Liver (tissue), 9 donors: ENCODE data around the gene DDX55. TPM values are rescaled to one million over a fixed set of nuclear protein-coding genes. Genes with fewer than 3 reads are reported as not detected.

Experiments
- DNase-seq: peaks from one replicate; pipeline ENCODE4 v3.0.0-alpha.2; 2017; ENCODE audit warnings: low spot score
- H3K27ac ChIP-seq, 2 donors: one replicate each; pipeline ENCODE4 v1.7.0; 2013; ENCODE audit warnings: inconsistent platforms in 2 of 2, low read length in 2 of 2, control low read depth in 1 of 2, low read depth in 1 of 2, mild to moderate bottlenecking in 1 of 2
- H3K27me3 ChIP-seq, 4 donors: one replicate each; pipeline versions ENCODE4 v1.6.1 to v1.7.0; 2013; ENCODE audit warnings: low read length in 3 of 4, inconsistent platforms in 1 of 4, mild to moderate bottlenecking in 1 of 4, moderate library complexity in 1 of 4; ENCODE audit not compliant: control insufficient read depth in 4 of 4, insufficient read depth in 4 of 4
- H3K36me3 ChIP-seq, 4 donors: one replicate each; pipeline versions ENCODE4 v1.6.1 to v1.7.0; 2013; ENCODE audit warnings: low read length in 3 of 4, mild to moderate bottlenecking in 3 of 4, low read depth in 1 of 4, moderate library complexity in 1 of 4; ENCODE audit not compliant: control insufficient read depth in 4 of 4, insufficient read depth in 3 of 4
- H3K4me1 ChIP-seq, 4 donors: one replicate each; pipeline versions ENCODE4 v1.6.1 to v1.7.0; 2013; ENCODE audit warnings: low read length in 3 of 4, mild to moderate bottlenecking in 3 of 4, moderate library complexity in 1 of 4; ENCODE audit not compliant: control insufficient read depth in 4 of 4, insufficient read depth in 4 of 4
- H3K4me3 ChIP-seq, 3 donors: one replicate each; pipeline versions ENCODE4 v1.6.1 to v1.7.0; 2013; ENCODE audit warnings: low read length in 3 of 3, control low read depth in 1 of 3, low read depth in 1 of 3, mild to moderate bottlenecking in 1 of 3
- H3K9ac ChIP-seq, 2 donors: one replicate each; pipeline ENCODE4 v1.7.0; 2013; ENCODE audit warnings: low read length in 2 of 2, mild to moderate bottlenecking in 2 of 2, moderate library complexity in 2 of 2, control low read depth in 1 of 2, low read depth in 1 of 2
- H3K9me3 ChIP-seq, 4 donors: one replicate each; pipeline versions ENCODE4 v1.6.1 to v1.7.0; 2013; ENCODE audit warnings: low read length in 3 of 4; ENCODE audit not compliant: control insufficient read depth in 4 of 4
- EGR1 ChIP-seq, 2 donors: IDR thresholded peaks; 2 replicates each; pipeline ENCODE4 v1.6.1; 2016 to 2018; ENCODE audit warnings: antibody characterized with exemption in 2 of 2, low read depth in 2 of 2
- FOXA1 ChIP-seq: IDR thresholded peaks from 2 replicates; pipeline ENCODE4 v1.6.1; 2016; ENCODE audit warnings: antibody characterized with exemption
- FOXA2 ChIP-seq: IDR thresholded peaks from 2 replicates; pipeline ENCODE4 v1.6.1; 2016; ENCODE audit warnings: antibody characterized with exemption
- GABPA ChIP-seq, 2 donors: IDR thresholded peaks in 1 of 2; conservative IDR thresholded peaks in 1 of 2; 2 replicates each; pipeline ENCODE4 v1.6.1; 2016; ENCODE audit warnings: antibody characterized with exemption in 2 of 2, mild to moderate bottlenecking in 1 of 2, moderate library complexity in 1 of 2
- HNF4A ChIP-seq, 2 donors: conservative IDR thresholded peaks; 2 replicates each; pipeline ENCODE4 v1.6.1; 2016; ENCODE audit warnings: antibody characterized with exemption in 2 of 2, mild to moderate bottlenecking in 2 of 2
- HNF4G ChIP-seq: IDR thresholded peaks from 2 replicates; pipeline ENCODE4 v1.6.1; 2016; ENCODE audit warnings: antibody characterized with exemption
- JUND ChIP-seq, 2 donors: IDR thresholded peaks; 2 replicates each; pipeline ENCODE4 v1.6.1; 2016; ENCODE audit warnings: antibody characterized with exemption in 2 of 2
- NR2F2 ChIP-seq: IDR thresholded peaks from 2 replicates; pipeline ENCODE4 v1.6.1; 2016; ENCODE audit warnings: antibody characterized with exemption
- RAD21 ChIP-seq, 2 donors: IDR thresholded peaks; 2 replicates each; pipeline ENCODE4 v1.6.1; 2016; ENCODE audit warnings: antibody characterized with exemption in 2 of 2, mild to moderate bottlenecking in 2 of 2
- RXRA ChIP-seq, 2 donors: IDR thresholded peaks; 2 replicates each; pipeline ENCODE4 v1.6.1; 2017 to 2018; ENCODE audit warnings: antibody characterized with exemption in 2 of 2, mild to moderate bottlenecking in 1 of 2
- SP1 ChIP-seq: IDR thresholded peaks from 2 replicates; pipeline ENCODE4 v1.6.1; 2018; ENCODE audit warnings: antibody characterized with exemption, mild to moderate bottlenecking
- TAF1 ChIP-seq: conservative IDR thresholded peaks from 2 replicates; pipeline ENCODE4 v1.6.1; 2016; ENCODE audit warnings: antibody characterized with exemption, mild to moderate bottlenecking
- YY1 ChIP-seq: IDR thresholded peaks from 2 replicates; pipeline ENCODE4 v1.6.1; 2016; ENCODE audit warnings: antibody characterized with exemption, mild to moderate bottlenecking
- WGBS: extraction: QIAGEN DNeasy Blood & Tissue Kit; methylation state at CpG from one replicate; pipeline ENCODE4 v1.1.7; 2013; 5-methylcytosine and 5-hydroxymethylcytosine counted together
- polyA plus RNA-seq, 2 donors: library from polyadenylated mRNA; stranded (reverse) in 1 of 2; unstranded in 1 of 2; fragments of 200-250 nt in 1 of 2; fragments of >200 nt in 1 of 2; fragmentation: Nextera tagmentation in 1 of 2; extraction: Ambion mirVana in 1 of 2; gene quantifications; one replicate each; pipeline versions ENCODE4 v1.2.1 to v1.2.3, GENCODE V29; 2013 to 2015
- total RNA-seq, 2 donors: library from RNA; depleted of rRNA; stranded (reverse); fragments of >200 nt; gene quantifications; one replicate each; pipeline ENCODE4 v1.2.3, GENCODE V29; 2014
- TF ChIP-seq, protein P1 (sequence below): IDR thresholded peaks from 2 replicates; pipeline ENCODE4 v1.6.1; 2016; ENCODE audit warnings: antibody characterized with exemption
- TF ChIP-seq, protein P2 (sequence below): IDR thresholded peaks from 2 replicates; pipeline ENCODE4 v1.6.1; 2016; ENCODE audit warnings: antibody characterized with exemption
- TF ChIP-seq, protein P3 (sequence below): fragments of 150-350 bp; IDR thresholded peaks from 2 replicates; pipeline ENCODE4 v1.5.1; 2017; ENCODE audit warnings: improper control_type of control experiment, low read depth, low read length; ENCODE audit not compliant: missing input control
- TF ChIP-seq, protein P4 (sequence below): IDR thresholded peaks from 2 replicates; pipeline ENCODE4 v1.6.1; 2016; ENCODE audit warnings: antibody characterized with exemption
- TF ChIP-seq, protein P5 (sequence below): IDR thresholded peaks from 2 replicates; pipeline ENCODE4 v1.6.1; 2016; ENCODE audit warnings: antibody characterized with exemption, mild to moderate bottlenecking
- donor health status: healthy.
- donor health status: healthy.
- donor health status: healthy.
- donor health status: healthy.
- donor health status: healthy.

Gene DDX55
- total and polyA plus RNA-seq, 4 donors: 6.9 to 13.4 (median 9.6) TPM

DNA sequence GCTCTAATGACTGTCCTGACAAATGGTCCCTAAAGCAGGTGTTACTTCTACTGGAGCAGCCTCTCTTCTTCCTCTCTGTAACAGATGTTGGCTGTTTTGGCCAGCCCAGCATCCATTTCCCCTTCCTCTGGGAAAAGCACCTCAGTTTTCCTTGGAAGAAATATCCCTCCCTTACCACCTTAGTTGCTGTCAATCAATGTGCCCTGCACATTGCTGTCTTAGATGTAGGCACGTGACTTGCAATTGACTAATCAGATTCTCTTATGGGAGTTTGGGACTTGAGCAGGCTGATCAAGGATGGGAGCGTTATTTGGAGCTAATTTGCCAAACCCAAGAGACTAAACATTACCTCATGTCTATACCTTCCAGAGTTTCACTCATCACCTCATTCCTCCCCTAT is 29.5 kb upstream of the DDX55 start:
- H3K9me3 ChIP-seq: no peaks in the 10 kb centered on the region
- no peaks in the 10 kb centered on the region for H3K36me3 ChIP-seq
- no peak overlapping the region for H3K4me3 ChIP-seq
- H3K27ac ChIP-seq: no peak overlapping the region
- H3K4me1 ChIP-seq: no peaks in the 10 kb centered on the region
- no peak for DNase-seq
- 47% methylated on average over 2 of the region's 2 CpGs for WGBS
- H3K27me3 ChIP-seq: no peaks in the 10 kb centered on the region
- H3K9ac ChIP-seq: no peak overlapping the region
- TF ChIP-seq YY1 (no peak), TAF1 (no peak), FOXA1 (no peak), GABPA (IDR thresholded peaks at IDR 0.05 in 1 of 2, conservative IDR thresholded peaks at IDR 0.05 in 1 of 2) (no peak), HNF4A (conservative IDR thresholded peaks at IDR 0.05) (no peak), RXRA (IDR thresholded peaks at IDR 0.05) (no peak), SP1 (no peak), NR2F2 (no peak)
- TF ChIP-seq, protein P1, sequence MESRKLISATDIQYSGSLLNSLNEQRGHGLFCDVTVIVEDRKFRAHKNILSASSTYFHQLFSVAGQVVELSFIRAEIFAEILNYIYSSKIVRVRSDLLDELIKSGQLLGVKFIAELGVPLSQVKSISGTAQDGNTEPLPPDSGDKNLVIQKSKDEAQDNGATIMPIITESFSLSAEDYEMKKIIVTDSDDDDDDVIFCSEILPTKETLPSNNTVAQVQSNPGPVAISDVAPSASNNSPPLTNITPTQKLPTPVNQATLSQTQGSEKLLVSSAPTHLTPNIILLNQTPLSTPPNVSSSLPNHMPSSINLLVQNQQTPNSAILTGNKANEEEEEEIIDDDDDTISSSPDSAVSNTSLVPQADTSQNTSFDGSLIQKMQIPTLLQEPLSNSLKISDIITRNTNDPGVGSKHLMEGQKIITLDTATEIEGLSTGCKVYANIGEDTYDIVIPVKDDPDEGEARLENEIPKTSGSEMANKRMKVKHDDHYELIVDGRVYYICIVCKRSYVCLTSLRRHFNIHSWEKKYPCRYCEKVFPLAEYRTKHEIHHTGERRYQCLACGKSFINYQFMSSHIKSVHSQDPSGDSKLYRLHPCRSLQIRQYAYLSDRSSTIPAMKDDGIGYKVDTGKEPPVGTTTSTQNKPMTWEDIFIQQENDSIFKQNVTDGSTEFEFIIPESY: no peak
- TF ChIP-seq, protein P2, sequence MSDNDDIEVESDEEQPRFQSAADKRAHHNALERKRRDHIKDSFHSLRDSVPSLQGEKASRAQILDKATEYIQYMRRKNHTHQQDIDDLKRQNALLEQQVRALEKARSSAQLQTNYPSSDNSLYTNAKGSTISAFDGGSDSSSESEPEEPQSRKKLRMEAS: no peak

- no peak overlapping the region for H3K9ac ChIP-seq
- TF ChIP-seq RAD21 (IDR thresholded peaks at IDR 0.05) (no peak), EGR1 (IDR thresholded peaks at IDR 0.05; ENCODE audit: low read depth in 2 of 2) (no peak), NR2F2 (no peak), JUND (IDR thresholded peaks at IDR 0.05) (no peak), HNF4G (no peak), HNF4A (conservative IDR thresholded peaks at IDR 0.05) (no peak), SP1 (no peak), YY1 (no peak), FOXA2 (no peak), FOXA1 (no peak), GABPA (IDR thresholded peaks at IDR 0.05 in 1 of 2, conservative IDR thresholded peaks at IDR 0.05 in 1 of 2) (no peak), RXRA (IDR thresholded peaks at IDR 0.05) (no peak), TAF1 (no peak)
- TF ChIP-seq, protein P2: no peak
- TF ChIP-seq, protein P3, sequence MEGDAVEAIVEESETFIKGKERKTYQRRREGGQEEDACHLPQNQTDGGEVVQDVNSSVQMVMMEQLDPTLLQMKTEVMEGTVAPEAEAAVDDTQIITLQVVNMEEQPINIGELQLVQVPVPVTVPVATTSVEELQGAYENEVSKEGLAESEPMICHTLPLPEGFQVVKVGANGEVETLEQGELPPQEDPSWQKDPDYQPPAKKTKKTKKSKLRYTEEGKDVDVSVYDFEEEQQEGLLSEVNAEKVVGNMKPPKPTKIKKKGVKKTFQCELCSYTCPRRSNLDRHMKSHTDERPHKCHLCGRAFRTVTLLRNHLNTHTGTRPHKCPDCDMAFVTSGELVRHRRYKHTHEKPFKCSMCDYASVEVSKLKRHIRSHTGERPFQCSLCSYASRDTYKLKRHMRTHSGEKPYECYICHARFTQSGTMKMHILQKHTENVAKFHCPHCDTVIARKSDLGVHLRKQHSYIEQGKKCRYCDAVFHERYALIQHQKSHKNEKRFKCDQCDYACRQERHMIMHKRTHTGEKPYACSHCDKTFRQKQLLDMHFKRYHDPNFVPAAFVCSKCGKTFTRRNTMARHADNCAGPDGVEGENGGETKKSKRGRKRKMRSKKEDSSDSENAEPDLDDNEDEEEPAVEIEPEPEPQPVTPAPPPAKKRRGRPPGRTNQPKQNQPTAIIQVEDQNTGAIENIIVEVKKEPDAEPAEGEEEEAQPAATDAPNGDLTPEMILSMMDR: no peak
- TF ChIP-seq, protein P4, sequence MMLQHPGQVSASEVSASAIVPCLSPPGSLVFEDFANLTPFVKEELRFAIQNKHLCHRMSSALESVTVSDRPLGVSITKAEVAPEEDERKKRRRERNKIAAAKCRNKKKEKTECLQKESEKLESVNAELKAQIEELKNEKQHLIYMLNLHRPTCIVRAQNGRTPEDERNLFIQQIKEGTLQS: no peak
- TF ChIP-seq, protein P5, sequence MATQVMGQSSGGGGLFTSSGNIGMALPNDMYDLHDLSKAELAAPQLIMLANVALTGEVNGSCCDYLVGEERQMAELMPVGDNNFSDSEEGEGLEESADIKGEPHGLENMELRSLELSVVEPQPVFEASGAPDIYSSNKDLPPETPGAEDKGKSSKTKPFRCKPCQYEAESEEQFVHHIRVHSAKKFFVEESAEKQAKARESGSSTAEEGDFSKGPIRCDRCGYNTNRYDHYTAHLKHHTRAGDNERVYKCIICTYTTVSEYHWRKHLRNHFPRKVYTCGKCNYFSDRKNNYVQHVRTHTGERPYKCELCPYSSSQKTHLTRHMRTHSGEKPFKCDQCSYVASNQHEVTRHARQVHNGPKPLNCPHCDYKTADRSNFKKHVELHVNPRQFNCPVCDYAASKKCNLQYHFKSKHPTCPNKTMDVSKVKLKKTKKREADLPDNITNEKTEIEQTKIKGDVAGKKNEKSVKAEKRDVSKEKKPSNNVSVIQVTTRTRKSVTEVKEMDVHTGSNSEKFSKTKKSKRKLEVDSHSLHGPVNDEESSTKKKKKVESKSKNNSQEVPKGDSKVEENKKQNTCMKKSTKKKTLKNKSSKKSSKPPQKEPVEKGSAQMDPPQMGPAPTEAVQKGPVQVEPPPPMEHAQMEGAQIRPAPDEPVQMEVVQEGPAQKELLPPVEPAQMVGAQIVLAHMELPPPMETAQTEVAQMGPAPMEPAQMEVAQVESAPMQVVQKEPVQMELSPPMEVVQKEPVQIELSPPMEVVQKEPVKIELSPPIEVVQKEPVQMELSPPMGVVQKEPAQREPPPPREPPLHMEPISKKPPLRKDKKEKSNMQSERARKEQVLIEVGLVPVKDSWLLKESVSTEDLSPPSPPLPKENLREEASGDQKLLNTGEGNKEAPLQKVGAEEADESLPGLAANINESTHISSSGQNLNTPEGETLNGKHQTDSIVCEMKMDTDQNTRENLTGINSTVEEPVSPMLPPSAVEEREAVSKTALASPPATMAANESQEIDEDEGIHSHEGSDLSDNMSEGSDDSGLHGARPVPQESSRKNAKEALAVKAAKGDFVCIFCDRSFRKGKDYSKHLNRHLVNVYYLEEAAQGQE: no peak
- TF ChIP-seq, protein P1: no peak
- no peak for DNase-seq
Measured at GRCh38 chr12:123573870-123574269, 28.0 kb upstream of the DDX55 start.

More at GRCh38 chr12:123573870-123574269, 28.0 kb upstream of the DDX55 start:
- Histone ChIP-seq H3K36me3 (no peaks in the 10 kb centered on the region), H3K27me3 (no peaks in the 10 kb centered on the region), H3K27ac (no peak overlapping the region), H3K9me3 (no peaks in the 10 kb centered on the region), H3K4me1 (no peaks in the 10 kb centered on the region), H3K4me3 (no peak overlapping the region)
- WGBS: 36% methylated on average over 4 of the region's 4 CpGs
